ENCODE measurements around the gene ARL3.
"Not testable (repeated sequence)": the region's sequence is repeated elsewhere in the genome, so short reads cannot be mapped to it uniquely, and the experiment has no call there.

ARL3 gene

GRCh38 chr10:102701796-102702195 is 12.4 kb downstream of the ARL3 start:
- DNase-seq, result no peak

DNA sequence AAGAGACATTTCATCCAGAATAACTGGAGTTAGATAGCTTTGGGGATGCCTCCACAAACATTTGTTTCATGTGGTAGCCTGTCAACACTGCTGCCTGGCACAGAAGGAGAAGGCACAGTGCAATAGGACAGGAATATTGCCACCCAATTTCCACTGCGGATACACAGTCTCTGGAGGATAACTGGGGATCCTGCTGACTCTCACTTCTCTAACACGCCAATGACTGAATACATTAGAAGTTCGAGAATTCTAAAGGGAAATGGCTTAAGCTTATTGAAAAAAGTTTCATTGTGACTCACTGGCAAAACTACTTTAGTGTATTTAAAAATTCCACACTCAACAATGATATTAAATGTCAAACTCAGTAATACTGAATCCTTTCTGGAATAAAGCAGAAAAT is 12.9 kb downstream of the ARL3 start:
- DNase-seq, result peak; percentile 27

DNA sequence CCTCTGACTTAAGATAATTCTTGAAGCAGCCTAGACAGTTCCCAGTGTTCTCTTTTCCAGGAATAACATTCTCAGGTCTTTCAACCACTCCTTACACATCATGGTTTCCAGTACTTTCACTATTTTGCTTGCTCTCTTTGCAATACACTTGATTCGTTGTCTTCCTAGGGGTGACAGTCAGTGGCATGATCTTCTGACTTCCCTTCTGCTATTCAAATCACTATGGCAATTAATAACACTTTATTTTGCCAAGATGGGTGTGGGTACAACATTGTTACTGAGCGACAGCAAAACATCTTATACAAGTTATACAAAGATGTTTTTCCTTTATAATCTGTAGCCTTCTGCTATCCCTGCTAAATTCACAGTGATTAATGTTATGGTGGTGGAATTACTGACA is 15.3 kb downstream of the ARL3 start:
- DNase-seq, result no peak

DNA sequence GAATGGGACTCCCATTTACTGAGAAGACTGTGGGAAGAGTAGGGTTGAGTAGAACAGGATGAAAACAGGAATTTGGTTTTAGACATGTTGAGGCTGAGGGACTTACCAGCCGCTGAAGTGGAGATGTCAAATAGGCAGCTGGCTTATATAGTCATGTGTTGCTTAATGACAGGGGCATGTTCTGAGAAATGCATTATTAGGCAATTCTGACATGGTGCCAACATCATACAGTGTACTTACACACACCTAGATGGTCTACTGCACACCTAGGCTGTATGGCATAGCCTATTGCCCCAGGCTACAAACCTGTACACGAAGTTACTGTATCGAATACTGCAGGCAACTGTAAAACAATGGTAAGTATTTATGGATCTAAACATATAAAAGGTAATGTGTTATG is 17.5 kb downstream of the ARL3 start:
- DNase-seq, result no peak

GRCh38 chr10:102695401-102695800 is 18.8 kb downstream of the ARL3 start:
- DNase-seq, result not testable (repeated sequence)

GRCh38 chr10:102691285-102692066 is 22.7 kb downstream of the ARL3 start:
- DNase-seq, result no peak

GRCh38 chr10:102683736-102684135 is 30.5 kb downstream of the ARL3 start:
- no peak for DNase-seq

DNA sequence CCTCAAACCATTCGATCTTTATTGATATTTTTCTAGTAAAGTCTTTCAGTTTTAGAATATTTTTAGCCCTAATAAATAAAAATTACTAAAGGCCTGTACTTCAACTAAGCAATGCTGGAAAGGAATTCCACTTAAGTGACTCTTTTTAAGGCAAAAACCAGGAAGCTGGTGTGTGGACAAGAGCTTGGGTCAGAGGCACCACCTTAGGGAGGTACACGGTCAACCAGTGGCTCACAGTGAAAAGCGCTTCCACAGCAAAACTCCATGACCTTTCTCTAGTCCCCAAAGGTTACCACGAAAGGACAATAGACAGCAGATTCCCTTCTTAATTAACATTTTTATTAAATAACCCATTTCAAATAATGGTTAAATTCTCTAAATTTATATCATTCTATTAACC is 31.2 kb downstream of the ARL3 start:
- DNase-seq, result no peak

DNA sequence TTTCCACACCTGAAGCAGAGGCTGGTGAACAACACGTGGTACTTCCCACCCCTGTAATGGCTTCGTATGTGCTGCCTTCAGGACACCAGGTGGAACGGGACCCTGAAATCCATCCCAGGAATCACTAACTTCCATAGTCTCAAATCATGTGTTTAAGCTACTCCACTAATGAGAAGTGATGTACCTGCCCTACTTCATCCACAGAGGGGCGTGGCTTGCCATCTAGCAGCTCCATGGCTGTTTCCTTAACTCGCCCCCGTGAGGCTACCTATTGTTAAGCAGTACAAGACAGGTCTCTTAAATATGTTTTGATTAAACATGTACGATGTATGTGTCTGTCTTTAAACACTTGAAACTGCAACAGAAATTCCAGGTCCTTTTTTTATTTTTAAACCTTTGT is 31.8 kb downstream of the ARL3 start:
- no peak for DNase-seq

GRCh38 chr10:102681696-102682095 is 32.5 kb downstream of the ARL3 start:
- no peak for DNase-seq

DNA sequence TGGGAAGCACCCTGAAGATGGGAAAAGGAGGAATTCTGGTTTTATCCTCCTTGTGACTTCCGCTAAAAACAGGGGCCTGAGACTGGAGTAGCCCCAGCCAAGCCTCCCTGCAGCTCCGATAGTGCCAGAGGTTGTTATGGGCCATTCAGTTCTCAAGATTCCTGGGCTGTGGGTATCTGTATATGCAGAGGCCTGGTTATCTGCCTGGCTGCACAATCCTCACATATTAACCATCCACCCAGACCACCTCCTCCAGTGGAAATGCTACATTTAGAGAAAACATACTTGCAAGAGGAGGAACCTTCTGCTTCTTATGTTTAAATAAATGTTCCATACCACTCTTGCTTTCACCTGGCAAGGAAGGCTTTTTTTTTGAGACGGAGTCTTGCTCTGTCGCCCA is 34.6 kb downstream of the ARL3 start:
- DNase-seq, result no peak

DNA sequence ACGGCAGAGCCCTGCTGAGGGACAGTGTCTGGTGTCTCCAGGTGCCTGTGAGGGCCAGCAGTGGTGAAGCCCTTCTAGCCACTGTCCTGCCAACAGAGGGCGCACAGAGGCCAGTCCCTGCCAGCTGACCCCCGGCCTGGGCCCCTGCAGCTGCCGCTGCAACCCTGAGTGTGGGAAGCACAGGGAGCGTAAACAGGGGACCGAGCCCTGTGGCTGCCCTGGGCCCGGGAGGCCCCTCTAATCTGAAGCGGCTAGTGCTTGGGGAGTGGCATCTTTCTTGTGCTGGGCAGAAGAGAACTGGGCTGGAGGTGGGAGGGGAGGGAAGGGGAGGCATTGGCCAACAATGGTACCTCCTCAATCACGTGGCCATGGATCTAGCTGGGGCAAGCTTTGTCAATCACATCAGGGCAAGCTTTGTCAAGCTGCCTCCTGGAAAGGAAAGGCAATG is 35.3 kb downstream of the ARL3 start:
- DNase-seq, result no peak

GRCh38 chr10:102678068-102678400 is 36.2 kb downstream of the ARL3 start:
- no peak for DNase-seq

DNA sequence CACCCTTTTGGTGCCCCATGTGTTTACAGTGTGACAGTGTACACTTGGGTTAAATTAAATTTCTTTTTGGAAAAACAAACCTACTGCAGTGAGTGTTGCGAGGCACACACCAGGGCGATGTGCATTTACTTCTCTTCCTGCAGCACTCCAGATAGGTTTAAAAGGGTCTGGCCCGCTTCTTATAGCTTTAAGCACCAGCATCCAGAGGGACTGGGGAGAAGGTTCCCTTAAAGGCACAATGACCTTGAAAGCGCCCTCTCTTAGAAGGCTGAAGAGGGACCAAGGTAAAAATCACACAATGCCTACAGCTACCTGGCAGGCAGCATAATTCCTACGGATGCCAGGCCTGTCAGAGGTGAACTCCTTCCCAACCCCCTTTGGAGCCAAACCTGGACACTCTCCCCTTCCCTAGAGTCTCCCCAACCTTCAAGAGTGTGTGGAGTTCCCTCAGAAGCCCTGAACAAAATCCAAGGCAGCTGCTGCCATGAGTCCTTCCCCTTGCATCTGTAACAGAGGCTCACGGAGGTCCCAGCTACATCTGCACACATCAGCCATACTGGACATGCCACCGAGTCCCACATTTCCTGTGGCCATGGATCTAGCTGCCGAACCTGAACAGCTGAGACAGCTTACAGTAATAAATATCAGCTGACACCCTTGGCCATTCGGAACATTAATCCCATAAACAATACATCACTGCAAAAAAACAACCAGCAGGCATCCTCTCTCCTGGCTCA is 36.7 kb downstream of the ARL3 start:
- no peak for DNase-seq

GRCh38 chr10:102676534-102677315 is 37.5 kb downstream of the ARL3 start:
- no peak for DNase-seq

GRCh38 chr10:102675666-102676533 is 38.3 kb downstream of the ARL3 start:
- DNase-seq, result peak; percentile 71

DNA sequence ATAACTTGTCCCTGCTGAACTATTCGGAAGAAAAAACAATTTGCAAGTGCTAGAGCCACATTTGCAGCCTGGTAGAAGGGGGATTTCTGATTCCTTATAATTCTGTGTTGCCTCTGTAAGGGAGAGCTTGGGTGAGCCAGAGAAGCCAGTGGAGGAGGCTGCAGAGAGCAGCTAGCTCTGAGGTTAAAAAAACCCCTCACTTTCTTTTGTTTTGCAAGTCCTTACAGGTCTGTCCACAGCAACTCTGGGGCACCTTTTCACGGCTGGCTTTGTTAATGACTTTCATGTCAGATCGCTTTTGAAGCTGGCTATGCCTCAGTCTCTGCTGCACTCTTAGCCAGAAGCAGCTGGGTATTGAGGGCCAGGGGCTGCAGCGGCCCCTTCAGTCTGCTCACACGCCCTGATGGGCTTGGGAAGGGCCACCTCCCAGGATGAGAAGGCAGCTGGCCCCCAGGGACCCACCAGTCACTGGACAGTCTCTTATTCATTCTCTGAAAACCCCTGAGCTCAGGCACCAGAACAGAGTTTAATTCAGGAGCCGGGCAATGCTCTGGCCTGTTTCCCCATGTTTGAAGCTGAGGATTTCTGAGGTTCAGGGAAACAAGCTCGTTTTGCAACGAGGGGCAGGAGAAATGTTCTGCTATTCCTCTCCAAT is 39.1 kb downstream of the ARL3 start:
- DNase-seq, result no peak

- DNase-seq, result no peak
These were observed 39.6 kb downstream of the ARL3 start for GRCh38 chr10:102674566-102674965.

GRCh38 chr10:102673819-102674511 is 40.2 kb downstream of the ARL3 start:
- no peak for DNase-seq

DNA sequence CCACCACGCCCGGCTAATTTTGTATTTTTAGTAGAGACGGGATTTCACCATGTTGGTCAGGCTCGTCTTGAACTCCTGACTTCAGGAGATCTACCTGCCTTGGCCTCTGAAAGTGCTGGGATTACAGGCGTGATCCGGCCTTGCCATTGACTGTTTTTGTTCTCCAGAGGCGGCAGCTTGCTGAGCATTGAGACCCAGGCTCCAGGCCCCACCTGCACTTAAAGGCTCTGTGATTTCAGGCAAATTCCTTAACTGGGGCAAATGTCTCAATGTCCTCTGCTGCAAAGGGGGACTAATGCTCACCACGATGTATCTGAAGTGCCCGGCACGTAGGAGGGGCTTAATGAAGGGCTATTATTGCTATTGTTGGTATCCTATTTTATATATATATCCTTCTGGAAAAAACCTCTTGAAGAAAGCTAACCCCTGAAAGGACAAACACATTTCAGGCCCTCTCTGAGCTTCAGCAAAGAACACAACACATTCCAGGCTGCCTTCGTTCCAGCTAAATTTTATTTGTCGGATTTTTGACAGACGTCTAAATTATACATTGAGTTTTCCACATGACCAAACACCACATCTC is 40.9 kb downstream of the ARL3 start:
- DNase-seq, result no peak

DNA sequence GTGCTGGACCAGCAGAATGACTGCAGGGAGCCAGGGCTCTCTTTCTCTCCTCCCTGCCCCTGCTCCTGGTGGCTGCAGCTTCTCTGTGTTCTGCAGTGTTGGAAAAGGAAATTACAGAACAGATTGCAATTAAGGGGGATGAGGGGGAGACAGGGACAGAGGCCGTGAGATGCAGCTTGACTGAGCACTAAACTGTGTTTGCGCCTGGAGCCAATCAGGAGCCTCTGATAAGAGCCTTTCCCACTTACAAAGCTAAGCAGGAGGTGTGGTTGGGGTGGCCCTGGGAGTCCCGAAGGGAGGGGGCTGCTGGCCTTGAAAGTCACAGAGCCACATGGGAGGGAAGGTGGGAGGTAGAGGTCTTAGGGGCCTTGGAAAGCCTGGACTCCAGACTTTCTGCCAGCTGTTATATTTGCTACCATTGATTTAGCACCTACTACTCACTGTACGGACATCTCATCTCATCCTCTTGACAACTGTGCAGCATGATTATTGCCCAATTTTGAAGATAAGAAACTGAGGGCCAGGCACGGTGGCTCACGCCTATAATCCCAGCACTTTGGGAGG is 43.2 kb downstream of the ARL3 start:
- no peak for DNase-seq

Data from amniotic stem cell (primary cell).